GM12878 (cell line): ENCODE results near the gene OTOA. TPM values are rescaled to one million over a fixed set of nuclear protein-coding genes. Genes with fewer than 3 reads are reported as not detected.

Experiments
- ASH2L ChIP-seq: fragments of 300-600, 200-600 bp; sonication (generic); IDR thresholded peaks from 2 replicates; pipeline ENCODE4 v1.6.1; 2017; ENCODE audit warnings: low read depth, mild to moderate bottlenecking, borderline replicate concordance
- ATF2 ChIP-seq: IDR thresholded peaks from 2 replicates; pipeline ENCODE4 v1.6.1; 2012; ENCODE audit warnings: low read length, inconsistent platforms
- CBFB ChIP-seq: IDR thresholded peaks from 2 replicates; pipeline ENCODE4 v1.6.1; 2016; ENCODE audit warnings: antibody characterized with exemption, low read depth
- EGR1 ChIP-seq, 2 experiments: IDR thresholded peaks; 1 replicate in 1 of 2; 2 replicates in 1 of 2; pipeline ENCODE4 v1.6.1; 2011 to 2012; ENCODE audit warnings: low read depth in 2 of 2, low read length in 2 of 2, borderline replicate concordance in 1 of 2, mild to moderate bottlenecking in 1 of 2, moderate library complexity in 1 of 2
- ETV6 ChIP-seq, 2 experiments: fragments of 450-650 bp in 1 of 2; IDR thresholded peaks in 1 of 2; conservative IDR thresholded peaks in 1 of 2; 2 replicates each; pipeline ENCODE4 v1.6.1; 2014; ENCODE audit warnings: antibody characterized with exemption in 1 of 2, borderline replicate concordance in 1 of 2, low read depth in 1 of 2, mild to moderate bottlenecking in 1 of 2, moderate library complexity in 1 of 2
- KLF5 ChIP-seq: fragments of 450-650 bp; IDR thresholded peaks from 2 replicates; pipeline ENCODE4 v1.6.1; 2014; ENCODE audit warnings: mild to moderate bottlenecking; ENCODE audit not compliant: partially characterized antibody
- MEF2B ChIP-seq: fragments of 450-650 bp; IDR thresholded peaks from 2 replicates; pipeline ENCODE4 v1.6.1; 2018; ENCODE audit warnings: mild to moderate bottlenecking, moderate library complexity; ENCODE audit not compliant: partially characterized antibody, poor library complexity, severe bottlenecking
- NFYA ChIP-seq: IDR thresholded peaks from 2 replicates; pipeline ENCODE4 v1.6.1; 2011; ENCODE audit warnings: low read depth, mild to moderate bottlenecking, low read length, improper control_type of control experiment, borderline replicate concordance
- NRF1 ChIP-seq: conservative IDR thresholded peaks from 2 replicates; pipeline ENCODE4 v1.6.1; 2011; ENCODE audit warnings: mild to moderate bottlenecking, low read depth, low read length, improper control_type of control experiment
- RAD51 ChIP-seq: fragments of 450-650 bp; IDR thresholded peaks from 2 replicates; pipeline ENCODE4 v1.6.1; 2016; ENCODE audit warnings: moderate library complexity, mild to moderate bottlenecking, inconsistent platforms
- TAF1 ChIP-seq: IDR thresholded peaks from 2 replicates; pipeline ENCODE4 v1.6.1; 2011; ENCODE audit warnings: mild to moderate bottlenecking, low read depth, low read length, borderline replicate concordance
- TBL1XR1 ChIP-seq: IDR thresholded peaks from 2 replicates; pipeline ENCODE4 v1.6.1; 2012; ENCODE audit warnings: low read depth, low read length, improper control_type of control experiment
- polyA plus RNA-seq, 11 experiments: library from polyadenylated mRNA; depleted of rRNA in 4 of 11; unstranded in 6 of 11; stranded (reverse) in 5 of 11; fragments of >200 nt; fragmentation: Nextera tagmentation in 4 of 11; fragmentation: Illumina TruSeq in 1 of 11; extraction: Ambion mirVana in 4 of 11; extraction: Trizol in 1 of 11; gene quantifications; 1 replicate in 1 of 11; 2 replicates in 10 of 11; pipeline versions ENCODE4 v1.2.1 to v1.2.3, GENCODE V29; 2011 to 2016; ENCODE audit warnings: inconsistent platforms in 2 of 11, missing spikeins in 2 of 11, low read depth in 1 of 11
- total RNA-seq, 4 experiments: library from RNA; depleted of rRNA in 3 of 4; stranded (reverse); fragments of >200 nt in 3 of 4; fragmentation: Illumina TruSeq in 1 of 4; extraction: Trizol in 1 of 4; gene quantifications; 2 replicates each; pipeline versions ENCODE4 v1.2.1 to v1.2.3, GENCODE V29; 2013 to 2021
- TF ChIP-seq, protein P1 (sequence below): fragments of 450-650 bp; IDR thresholded peaks from 2 replicates; pipeline ENCODE4 v1.6.1; 2017; ENCODE audit warnings: mild to moderate bottlenecking, moderate library complexity
- TF ChIP-seq, protein P2 (sequence below): IDR thresholded peaks from 2 replicates; pipeline ENCODE4 v1.6.1; 2011; ENCODE audit warnings: borderline replicate concordance, low read depth, mild to moderate bottlenecking, moderate library complexity, low read length; ENCODE audit not compliant: insufficient read depth, poor library complexity, severe bottlenecking
- TF ChIP-seq, protein P3 (sequence below): fragments of 450-650 bp; IDR thresholded peaks from 2 replicates; pipeline ENCODE4 v1.6.1; 2018; ENCODE audit warnings: borderline replicate concordance, mild to moderate bottlenecking; ENCODE audit not compliant: partially characterized antibody
- TF ChIP-seq, protein P4 (sequence below): fragments of 450-650 bp; IDR thresholded peaks from 2 replicates; pipeline ENCODE4 v1.6.1; 2018; ENCODE audit warnings: mild to moderate bottlenecking, low read depth, moderate library complexity; ENCODE audit not compliant: partially characterized antibody

The OTOA gene
- total and polyA plus RNA-seq, 10 of the 15 experiments (the other 5 are each of a cell fraction or from before 2014, with no cell fraction given): 0.33 to 1.5 (median 0.61) TPM

DNA sequence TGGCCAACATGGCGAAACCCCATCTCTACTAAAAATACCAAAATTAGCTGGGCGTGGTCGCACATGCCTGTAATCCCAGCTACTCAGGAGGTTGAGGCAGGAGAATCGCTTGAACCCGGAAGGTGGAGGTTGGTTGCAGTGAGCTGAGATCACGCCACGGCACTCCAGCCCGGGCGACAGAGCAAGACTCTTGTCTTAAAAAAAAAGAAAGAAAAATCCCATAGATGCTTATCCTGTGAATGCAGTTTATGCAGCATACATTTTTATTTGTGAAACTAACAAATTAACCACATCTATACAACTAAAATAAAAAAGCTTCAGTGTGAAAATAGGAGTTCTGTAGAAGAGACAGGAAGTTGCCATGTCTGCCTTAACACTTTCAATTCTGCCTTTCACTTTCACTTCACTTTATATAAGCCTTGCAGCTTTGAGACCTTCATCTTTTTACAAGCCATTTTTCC, 18.5 kb upstream of the OTOA start (continued):
- TF ChIP-seq ATF2: peak; percentile 54; the same call in 1 of the 2 replicates
- peak; percentile 28; the same call in 1 of the 2 replicates for TF ChIP-seq CBFB
- TF ChIP-seq NFYA: no peak
- TF ChIP-seq TAF1: peak; percentile 47; the same call in 1 of the 2 replicates
- peak; percentile 61 for TF ChIP-seq MEF2B
- no peak for TF ChIP-seq KLF5
- TF ChIP-seq RAD51: peak; percentile 12; the same call in 1 of the 2 replicates
- TF ChIP-seq EGR1 (IDR thresholded peaks at IDR 0.05; ENCODE audit: borderline replicate concordance in 1 of 2, low read depth in 2 of 2, low read length in 2 of 2): no peak
- TF ChIP-seq TBL1XR1: peak; percentile 79
- no peak for TF ChIP-seq NRF1
- TF ChIP-seq, protein P1, sequence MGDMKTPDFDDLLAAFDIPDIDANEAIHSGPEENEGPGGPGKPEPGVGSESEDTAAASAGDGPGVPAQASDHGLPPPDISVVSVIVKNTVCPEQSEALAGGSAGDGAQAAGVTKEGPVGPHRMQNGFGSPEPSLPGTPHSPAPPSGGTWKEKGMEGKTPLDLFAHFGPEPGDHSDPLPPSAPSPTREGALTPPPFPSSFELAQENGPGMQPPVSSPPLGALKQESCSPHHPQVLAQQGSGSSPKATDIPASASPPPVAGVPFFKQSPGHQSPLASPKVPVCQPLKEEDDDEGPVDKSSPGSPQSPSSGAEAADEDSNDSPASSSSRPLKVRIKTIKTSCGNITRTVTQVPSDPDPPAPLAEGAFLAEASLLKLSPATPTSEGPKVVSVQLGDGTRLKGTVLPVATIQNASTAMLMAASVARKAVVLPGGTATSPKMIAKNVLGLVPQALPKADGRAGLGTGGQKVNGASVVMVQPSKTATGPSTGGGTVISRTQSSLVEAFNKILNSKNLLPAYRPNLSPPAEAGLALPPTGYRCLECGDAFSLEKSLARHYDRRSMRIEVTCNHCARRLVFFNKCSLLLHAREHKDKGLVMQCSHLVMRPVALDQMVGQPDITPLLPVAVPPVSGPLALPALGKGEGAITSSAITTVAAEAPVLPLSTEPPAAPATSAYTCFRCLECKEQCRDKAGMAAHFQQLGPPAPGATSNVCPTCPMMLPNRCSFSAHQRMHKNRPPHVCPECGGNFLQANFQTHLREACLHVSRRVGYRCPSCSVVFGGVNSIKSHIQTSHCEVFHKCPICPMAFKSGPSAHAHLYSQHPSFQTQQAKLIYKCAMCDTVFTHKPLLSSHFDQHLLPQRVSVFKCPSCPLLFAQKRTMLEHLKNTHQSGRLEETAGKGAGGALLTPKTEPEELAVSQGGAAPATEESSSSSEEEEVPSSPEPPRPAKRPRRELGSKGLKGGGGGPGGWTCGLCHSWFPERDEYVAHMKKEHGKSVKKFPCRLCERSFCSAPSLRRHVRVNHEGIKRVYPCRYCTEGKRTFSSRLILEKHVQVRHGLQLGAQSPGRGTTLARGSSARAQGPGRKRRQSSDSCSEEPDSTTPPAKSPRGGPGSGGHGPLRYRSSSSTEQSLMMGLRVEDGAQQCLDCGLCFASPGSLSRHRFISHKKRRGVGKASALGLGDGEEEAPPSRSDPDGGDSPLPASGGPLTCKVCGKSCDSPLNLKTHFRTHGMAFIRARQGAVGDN: peak; percentile 62; the same call in 1 of the 2 replicates
- TF ChIP-seq, protein P2, sequence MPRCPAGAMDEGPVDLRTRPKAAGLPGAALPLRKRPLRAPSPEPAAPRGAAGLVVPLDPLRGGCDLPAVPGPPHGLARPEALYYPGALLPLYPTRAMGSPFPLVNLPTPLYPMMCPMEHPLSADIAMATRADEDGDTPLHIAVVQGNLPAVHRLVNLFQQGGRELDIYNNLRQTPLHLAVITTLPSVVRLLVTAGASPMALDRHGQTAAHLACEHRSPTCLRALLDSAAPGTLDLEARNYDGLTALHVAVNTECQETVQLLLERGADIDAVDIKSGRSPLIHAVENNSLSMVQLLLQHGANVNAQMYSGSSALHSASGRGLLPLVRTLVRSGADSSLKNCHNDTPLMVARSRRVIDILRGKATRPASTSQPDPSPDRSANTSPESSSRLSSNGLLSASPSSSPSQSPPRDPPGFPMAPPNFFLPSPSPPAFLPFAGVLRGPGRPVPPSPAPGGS: no peak
- TF ChIP-seq ASH2L: peak; percentile 83; the same call in 1 of the 2 replicates
- TF ChIP-seq ETV6 (conservative IDR thresholded peaks at IDR 0.05 in 1 of 2, IDR thresholded peaks at IDR 0.05 in 1 of 2; ENCODE audit: borderline replicate concordance in 1 of 2, low read depth in 1 of 2): peak in 1 of 2 experiments; percentile 53; a peak in 1 of 4 replicates
- TF ChIP-seq, protein P3, sequence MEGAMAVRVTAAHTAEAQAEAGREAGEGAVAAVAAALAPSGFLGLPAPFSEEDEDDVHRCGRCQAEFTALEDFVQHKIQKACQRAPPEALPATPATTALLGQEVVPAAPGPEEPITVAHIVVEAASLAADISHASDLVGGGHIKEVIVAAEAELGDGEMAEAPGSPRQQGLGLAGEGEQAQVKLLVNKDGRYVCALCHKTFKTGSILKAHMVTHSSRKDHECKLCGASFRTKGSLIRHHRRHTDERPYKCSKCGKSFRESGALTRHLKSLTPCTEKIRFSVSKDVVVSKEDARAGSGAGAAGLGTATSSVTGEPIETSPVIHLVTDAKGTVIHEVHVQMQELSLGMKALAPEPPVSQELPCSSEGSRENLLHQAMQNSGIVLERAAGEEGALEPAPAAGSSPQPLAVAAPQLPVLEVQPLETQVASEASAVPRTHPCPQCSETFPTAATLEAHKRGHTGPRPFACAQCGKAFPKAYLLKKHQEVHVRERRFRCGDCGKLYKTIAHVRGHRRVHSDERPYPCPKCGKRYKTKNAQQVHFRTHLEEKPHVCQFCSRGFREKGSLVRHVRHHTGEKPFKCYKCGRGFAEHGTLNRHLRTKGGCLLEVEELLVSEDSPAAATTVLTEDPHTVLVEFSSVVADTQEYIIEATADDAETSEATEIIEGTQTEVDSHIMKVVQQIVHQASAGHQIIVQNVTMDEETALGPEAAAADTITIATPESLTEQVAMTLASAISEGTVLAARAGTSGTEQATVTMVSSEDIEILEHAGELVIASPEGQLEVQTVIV: peak; percentile 58
- TF ChIP-seq, protein P4, sequence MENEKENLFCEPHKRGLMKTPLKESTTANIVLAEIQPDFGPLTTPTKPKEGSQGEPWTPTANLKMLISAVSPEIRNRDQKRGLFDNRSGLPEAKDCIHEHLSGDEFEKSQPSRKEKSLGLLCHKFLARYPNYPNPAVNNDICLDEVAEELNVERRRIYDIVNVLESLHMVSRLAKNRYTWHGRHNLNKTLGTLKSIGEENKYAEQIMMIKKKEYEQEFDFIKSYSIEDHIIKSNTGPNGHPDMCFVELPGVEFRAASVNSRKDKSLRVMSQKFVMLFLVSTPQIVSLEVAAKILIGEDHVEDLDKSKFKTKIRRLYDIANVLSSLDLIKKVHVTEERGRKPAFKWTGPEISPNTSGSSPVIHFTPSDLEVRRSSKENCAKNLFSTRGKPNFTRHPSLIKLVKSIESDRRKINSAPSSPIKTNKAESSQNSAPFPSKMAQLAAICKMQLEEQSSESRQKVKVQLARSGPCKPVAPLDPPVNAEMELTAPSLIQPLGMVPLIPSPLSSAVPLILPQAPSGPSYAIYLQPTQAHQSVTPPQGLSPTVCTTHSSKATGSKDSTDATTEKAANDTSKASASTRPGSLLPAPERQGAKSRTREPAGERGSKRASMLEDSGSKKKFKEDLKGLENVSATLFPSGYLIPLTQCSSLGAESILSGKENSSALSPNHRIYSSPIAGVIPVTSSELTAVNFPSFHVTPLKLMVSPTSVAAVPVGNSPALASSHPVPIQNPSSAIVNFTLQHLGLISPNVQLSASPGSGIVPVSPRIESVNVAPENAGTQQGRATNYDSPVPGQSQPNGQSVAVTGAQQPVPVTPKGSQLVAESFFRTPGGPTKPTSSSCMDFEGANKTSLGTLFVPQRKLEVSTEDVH: peak; percentile 49
